Right lobe of liver (tissue), 4 donors: ENCODE results near the gene PRSS3.

Source experiments
- CTCF ChIP-seq, 4 donors: fragments of 200-600 bp in 3 of 4; fragments of 450-650 bp in 1 of 4; IDR thresholded peaks; one replicate each; pipeline versions ENCODE4 v1.5.1 to v1.8.0; 2016 to 2022; ENCODE audit warnings: antibody characterized with exemption in 4 of 4, mild to moderate bottlenecking in 2 of 4
- POLR2A ChIP-seq: fragments of 450-650 bp; IDR thresholded peaks from one replicate; pipeline ENCODE4 v1.6.1; 2017; ENCODE audit warnings: antibody characterized with exemption, mild to moderate bottlenecking
- donor health status: DM: no; HTN: no; CAD: no.
- donor health status: DM: no; HTN: no; CAD: no.
- donor health status: DM: no; HTN: yes; CAD: no.

GRCh38 chr9:33787839-33788238 is 7.5 kb upstream of the PRSS3 start:
- TF ChIP-seq POLR2A = no peak
- peak in 1 of 4 donors; percentile 26 for TF ChIP-seq CTCF (IDR thresholded peaks at IDR 0.05)
